HEK293 (cell line): ENCODE data around the gene ANKRD30A.

Experiments
- BCL11A ChIP-seq: fragments of 450-650 bp; formaldehyde crosslinking; IDR thresholded peaks from 2 replicates; pipeline ENCODE4 v1.5.1; 2016; ENCODE audit warnings: low read depth, missing biosample characterization, missing genetic modification characterization
- CTCF ChIP-seq: fragments of 450-650 bp; formaldehyde crosslinking; IDR thresholded peaks from 2 replicates; pipeline ENCODE4 v1.5.1; 2016; ENCODE audit warnings: missing biosample characterization, missing genetic modification characterization
- PRDM1 ChIP-seq: fragments of 450-650 bp; formaldehyde crosslinking; IDR thresholded peaks from 2 replicates; pipeline ENCODE4; 2016; ENCODE audit warnings: missing biosample characterization, missing genetic modification characterization
- TCF7L2 ChIP-seq: IDR thresholded peaks from 2 replicates; pipeline ENCODE4 v1.6.1; 2011; ENCODE audit warnings: low read depth, mild to moderate bottlenecking, inconsistent platforms, low read length, moderate library complexity, borderline replicate concordance
- TRIM28 ChIP-seq: IDR thresholded peaks from 2 replicates; pipeline ENCODE4 v1.6.1; 2011; ENCODE audit warnings: low read length, control low read depth, borderline replicate concordance
- ZNF23 ChIP-seq: fragments of 450-650 bp; formaldehyde crosslinking; IDR thresholded peaks from 2 replicates; pipeline ENCODE4 v1.5.1; 2016; ENCODE audit warnings: missing biosample characterization, missing genetic modification characterization, borderline replicate concordance
- ZNF239 ChIP-seq: fragments of 450-650 bp; formaldehyde crosslinking; IDR thresholded peaks from 2 replicates; pipeline ENCODE4 v1.5.1; 2016; ENCODE audit warnings: missing biosample characterization, missing genetic modification characterization
- ZNF274 ChIP-seq, 2 experiments: fragments of 200-500 bp in 1 of 2; fragments of 450-650 bp in 1 of 2; sonication (Bioruptor generic) in 1 of 2; formaldehyde crosslinking in 1 of 2; IDR thresholded peaks; 2 replicates each; pipeline versions ENCODE4 v1.5.1 to v1.6.1; 2014 to 2016; ENCODE audit warnings: borderline replicate concordance in 1 of 2, inconsistent platforms in 1 of 2, low read length in 1 of 2, missing biosample characterization in 1 of 2, missing genetic modification characterization in 1 of 2
- ZNF624 ChIP-seq: fragments of 450-650 bp; formaldehyde crosslinking; IDR thresholded peaks from 2 replicates; pipeline ENCODE4 v1.5.1; 2017; ENCODE audit warnings: missing biosample characterization, missing genetic modification characterization
- ZNF660 ChIP-seq: fragments of 450-650 bp; IDR thresholded peaks from 2 replicates; pipeline ENCODE4 v1.5.1; 2018; ENCODE audit warnings: missing biosample characterization, mild to moderate bottlenecking, missing genetic modification characterization
- TF ChIP-seq, protein P1 (sequence below): fragments of 450-650 bp; formaldehyde crosslinking; IDR thresholded peaks from 2 replicates; pipeline ENCODE4 v1.5.1; 2016; ENCODE audit warnings: missing biosample characterization, missing genetic modification characterization

DNA sequence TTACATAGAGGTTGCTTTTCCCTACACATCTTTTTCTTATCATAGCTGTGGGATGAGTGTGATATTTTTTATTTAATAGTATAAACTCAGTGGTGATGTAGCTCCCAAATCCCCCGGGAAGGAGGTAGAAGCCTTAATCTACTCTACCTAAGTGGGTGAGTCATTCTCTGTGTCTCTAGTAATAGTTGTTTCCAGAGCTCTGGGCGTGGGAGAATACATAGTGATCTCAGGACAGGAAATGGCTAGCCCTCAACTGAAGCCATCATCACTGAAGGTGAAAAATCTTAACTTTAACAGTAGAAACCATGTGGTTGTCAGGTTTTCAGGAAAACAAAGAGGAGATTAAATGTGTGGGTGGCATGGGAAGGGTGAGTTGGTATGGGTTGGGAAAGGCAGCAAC, 278.4 kb downstream of the ANKRD30A start:
- TF ChIP-seq CTCF: no peak
- no peak for TF ChIP-seq ZNF274 (IDR thresholded peaks at IDR 0.05; ENCODE audit: low read length)
- TF ChIP-seq ZNF274 (tag by site-specific recombination; IDR thresholded peaks at IDR 0.05; ENCODE audit: borderline replicate concordance): no peak
- TF ChIP-seq TRIM28: no peak
- TF ChIP-seq ZNF660: no peak
- no peak for TF ChIP-seq TCF7L2
- TF ChIP-seq ZNF239: no peak
- TF ChIP-seq BCL11A: no peak
- TF ChIP-seq, protein P1, sequence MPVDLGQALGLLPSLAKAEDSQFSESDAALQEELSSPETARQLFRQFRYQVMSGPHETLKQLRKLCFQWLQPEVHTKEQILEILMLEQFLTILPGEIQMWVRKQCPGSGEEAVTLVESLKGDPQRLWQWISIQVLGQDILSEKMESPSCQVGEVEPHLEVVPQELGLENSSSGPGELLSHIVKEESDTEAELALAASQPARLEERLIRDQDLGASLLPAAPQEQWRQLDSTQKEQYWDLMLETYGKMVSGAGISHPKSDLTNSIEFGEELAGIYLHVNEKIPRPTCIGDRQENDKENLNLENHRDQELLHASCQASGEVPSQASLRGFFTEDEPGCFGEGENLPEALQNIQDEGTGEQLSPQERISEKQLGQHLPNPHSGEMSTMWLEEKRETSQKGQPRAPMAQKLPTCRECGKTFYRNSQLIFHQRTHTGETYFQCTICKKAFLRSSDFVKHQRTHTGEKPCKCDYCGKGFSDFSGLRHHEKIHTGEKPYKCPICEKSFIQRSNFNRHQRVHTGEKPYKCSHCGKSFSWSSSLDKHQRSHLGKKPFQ (tag by site-specific recombination): no peak
- no peak for TF ChIP-seq ZNF23 (tag by site-specific recombination)
- TF ChIP-seq ZNF624: no peak
- no peak for TF ChIP-seq PRDM1 (tag by site-specific recombination)
